NCI-H1105 treated with DMSO at 0.1 percent for 48 hours (cell line): ENCODE measurements around the gene SLC2A11.

Experiments used
- DNase-seq: peaks from one replicate; lab custom pipeline; 2025; lab: John Stamatoyannopoulos, UW

The SLC2A11 gene

GRCh38 chr22:23857606-23858483, at the start of gene SLC2A11:
Gene SLC2A11, plus strand, starts transcription at chr22:23857875. Its CDS starts 125 bp downstream, at chr22:23858000.
- DNase-seq: peak; percentile 98

GRCh38 chr22:23812378-23812777, 45.3 kb upstream of the SLC2A11 start:
- no peak for DNase-seq

- no peak for DNase-seq
These were observed 42.0 kb upstream of the SLC2A11 start for GRCh38 chr22:23815541-23816155.

GRCh38 chr22:23816156-23816976, 41.3 kb upstream of the SLC2A11 start:
- no peak for DNase-seq

GRCh38 chr22:23817146-23817545, 40.5 kb upstream of the SLC2A11 start:
- no peak for DNase-seq

- DNase-seq: no peak
These were observed 39.1 kb upstream of the SLC2A11 start for GRCh38 chr22:23818541-23818940.

GRCh38 chr22:23820748-23821211, 36.9 kb upstream of the SLC2A11 start:
- DNase-seq: no peak

- DNase-seq: no peak
These were observed 35.5 kb upstream of the SLC2A11 start for GRCh38 chr22:23822101-23822671.

GRCh38 chr22:23823331-23823791, 34.3 kb upstream of the SLC2A11 start:
- no peak for DNase-seq

- no peak for DNase-seq
These were observed 33.0 kb upstream of the SLC2A11 start for GRCh38 chr22:23824476-23825245.

GRCh38 chr22:23825246-23825905, 32.3 kb upstream of the SLC2A11 start:
- DNase-seq: no peak

GRCh38 chr22:23826510-23827350, 30.9 kb upstream of the SLC2A11 start:
- DNase-seq: no peak

- no peak for DNase-seq
These were observed 30.2 kb upstream of the SLC2A11 start for GRCh38 chr22:23827351-23827995.

GRCh38 chr22:23828800-23829680, 28.6 kb upstream of the SLC2A11 start:
- DNase-seq: no peak

GRCh38 chr22:23829845-23830372, 27.8 kb upstream of the SLC2A11 start:
- no peak for DNase-seq

- DNase-seq: no peak
These were observed 26.4 kb upstream of the SLC2A11 start for GRCh38 chr22:23831261-23831660.

- no peak for DNase-seq
These were observed 25.9 kb upstream of the SLC2A11 start for GRCh38 chr22:23831781-23832180.
